ENCODE results near the gene RPTOR.

DNA sequence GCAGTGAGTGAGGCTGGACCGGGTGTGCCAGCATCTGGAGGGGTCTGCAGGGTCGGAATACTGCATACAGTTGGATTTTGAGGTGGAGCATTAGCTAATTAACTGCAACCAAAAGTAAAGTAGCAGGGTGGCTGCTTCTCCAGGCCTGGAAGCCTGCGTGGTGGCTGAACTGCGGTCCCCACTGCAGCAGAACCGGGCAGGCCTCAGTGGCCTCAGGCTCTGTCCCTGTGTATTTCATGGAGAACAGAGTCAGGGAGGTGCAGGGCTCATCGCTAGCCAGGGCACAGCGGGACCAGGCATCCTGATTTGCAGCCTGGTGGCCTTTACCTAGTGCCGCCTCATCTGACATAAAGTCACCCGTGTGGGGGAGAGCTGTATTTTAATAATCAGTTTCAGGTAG, 131.9 kb downstream of the RPTOR start:
- TF ChIP-seq, protein P1, sequence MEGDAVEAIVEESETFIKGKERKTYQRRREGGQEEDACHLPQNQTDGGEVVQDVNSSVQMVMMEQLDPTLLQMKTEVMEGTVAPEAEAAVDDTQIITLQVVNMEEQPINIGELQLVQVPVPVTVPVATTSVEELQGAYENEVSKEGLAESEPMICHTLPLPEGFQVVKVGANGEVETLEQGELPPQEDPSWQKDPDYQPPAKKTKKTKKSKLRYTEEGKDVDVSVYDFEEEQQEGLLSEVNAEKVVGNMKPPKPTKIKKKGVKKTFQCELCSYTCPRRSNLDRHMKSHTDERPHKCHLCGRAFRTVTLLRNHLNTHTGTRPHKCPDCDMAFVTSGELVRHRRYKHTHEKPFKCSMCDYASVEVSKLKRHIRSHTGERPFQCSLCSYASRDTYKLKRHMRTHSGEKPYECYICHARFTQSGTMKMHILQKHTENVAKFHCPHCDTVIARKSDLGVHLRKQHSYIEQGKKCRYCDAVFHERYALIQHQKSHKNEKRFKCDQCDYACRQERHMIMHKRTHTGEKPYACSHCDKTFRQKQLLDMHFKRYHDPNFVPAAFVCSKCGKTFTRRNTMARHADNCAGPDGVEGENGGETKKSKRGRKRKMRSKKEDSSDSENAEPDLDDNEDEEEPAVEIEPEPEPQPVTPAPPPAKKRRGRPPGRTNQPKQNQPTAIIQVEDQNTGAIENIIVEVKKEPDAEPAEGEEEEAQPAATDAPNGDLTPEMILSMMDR (conservative IDR thresholded peaks at IDR 0.05; ENCODE audit: low read length) = no peak
- no peak for TF ChIP-seq EZH2phosphoT487 (IDR thresholded peaks at IDR 0.05; ENCODE audit: borderline replicate concordance, low read depth, low read length)

All from OCI-LY7 (cell line).